ENCODE results near the gene TNFSF12.

The TNFSF12 gene

GRCh38 chr17:7558544-7559319 is 9.9 kb downstream of the TNFSF12 start, which contains the start of gene TNFSF13:
Gene TNFSF13 (plus strand): TSS chr17:7558750. CDS start chr17:7559040, 290 bp downstream.
- in situ Hi-C loops (cut with MboI; ENCODE audit: low sequenced_read_pairs, unreplicated experiment) = no loop called here
- DNase-seq (ENCODE audit: low spot score) = no peak
- TF ChIP-seq CTCF (IDR thresholded peaks at IDR 0.05; ENCODE audit: borderline replicate concordance, control extremely low read depth, extremely low read depth, insufficient read depth, missing control alignments) = no peak

- DNase-seq (ENCODE audit: low spot score) = no peak
- in situ Hi-C loops (cut with MboI; ENCODE audit: low sequenced_read_pairs, unreplicated experiment) = no loop called here
- TF ChIP-seq CTCF (IDR thresholded peaks at IDR 0.05; ENCODE audit: borderline replicate concordance, control extremely low read depth, extremely low read depth, insufficient read depth, missing control alignments) = no peak
Measured at GRCh38 chr17:7559320-7560171, 10.7 kb downstream of the TNFSF12 start.

GRCh38 chr17:7560172-7561027 is 11.5 kb downstream of the TNFSF12 start:
- in situ Hi-C loops (cut with MboI; ENCODE audit: low sequenced_read_pairs, unreplicated experiment) = no loop called here
- DNase-seq (ENCODE audit: low spot score) = no peak
- TF ChIP-seq CTCF (IDR thresholded peaks at IDR 0.05; ENCODE audit: borderline replicate concordance, control extremely low read depth, extremely low read depth, insufficient read depth, missing control alignments) = peak; percentile 63

GRCh38 chr17:7561028-7561575 is 12.2 kb downstream of the TNFSF12 start:
- peak; percentile 91 for DNase-seq (ENCODE audit: low spot score)
- TF ChIP-seq CTCF (IDR thresholded peaks at IDR 0.05; ENCODE audit: borderline replicate concordance, control extremely low read depth, extremely low read depth, insufficient read depth, missing control alignments) = peak; percentile 93
- in situ Hi-C loops (cut with MboI; ENCODE audit: low sequenced_read_pairs, unreplicated experiment) = no loop called here

- peak; percentile 99 for DNase-seq (ENCODE audit: low spot score)
- no peak for TF ChIP-seq CTCF (IDR thresholded peaks at IDR 0.05; ENCODE audit: borderline replicate concordance, control extremely low read depth, extremely low read depth, insufficient read depth, missing control alignments)
- in situ Hi-C loops (cut with MboI; ENCODE audit: low sequenced_read_pairs, unreplicated experiment) = no loop called here
Measured at GRCh38 chr17:7561589-7562207, 12.8 kb downstream of the TNFSF12 start, which contains the start of gene SENP3. Gene SENP3 (plus strand): TSS chr17:7561919. CDS start chr17:7563077, 1,158 bp downstream.
